HepG2 (cell line): ENCODE data around the gene FRMD4A.

Experiments used
- ARID5B ChIP-seq: IDR thresholded peaks from 2 replicates; pipeline ENCODE4 v1.4.0; 2020; ENCODE audit warnings: mild to moderate bottlenecking, missing genetic modification reagents
- CTCF ChIP-seq: sonication (generic); formaldehyde crosslinking; IDR thresholded peaks from 2 replicates; pipeline ENCODE4 v1.5.0; 2020; ENCODE audit warnings: mild to moderate bottlenecking, missing genetic modification reagents, moderate library complexity
- DMAP1 ChIP-seq: IDR thresholded peaks from 2 replicates; pipeline ENCODE4 v1.6.1; 2016
- KLF6 ChIP-seq: IDR thresholded peaks from 2 replicates; pipeline ENCODE4 v1.8.0; 2016; ENCODE audit warnings: missing biosample characterization, missing genetic modification reagents
- MYNN ChIP-seq: sonication (generic); formaldehyde crosslinking; IDR thresholded peaks from 2 replicates; pipeline ENCODE4 v1.4.0; 2020; ENCODE audit warnings: mild to moderate bottlenecking, low read depth, missing genetic modification reagents
- NR2F6 ChIP-seq, 2 experiments: IDR thresholded peaks; 2 replicates each; pipeline ENCODE4 v1.6.1; 2016; ENCODE audit warnings: antibody characterized with exemption in 1 of 2, mild to moderate bottlenecking in 1 of 2
- SP1 ChIP-seq, 2 experiments: fragments of 450-650 bp in 1 of 2; sonication (generic) in 1 of 2; formaldehyde crosslinking in 1 of 2; IDR thresholded peaks; 2 replicates each; pipeline versions ENCODE4 v1.4.0 to v1.6.1; 2016 to 2020; ENCODE audit warnings: missing genetic modification reagents in 1 of 2
- TEAD2 ChIP-seq: sonication (generic); formaldehyde crosslinking; IDR thresholded peaks from 2 replicates; pipeline ENCODE4 v1.9.0; 2021; ENCODE audit warnings: missing genetic modification reagents

GRCh38 chr10:14063531-14064285 is 267.0 kb downstream of the FRMD4A start:
- TF ChIP-seq NR2F6 (IDR thresholded peaks at IDR 0.05) (no peak), NR2F6 (CRISPR knock-in tag; IDR thresholded peaks at IDR 0.05) (no peak), KLF6 (CRISPR knock-in tag) (no peak), SP1 (IDR thresholded peaks at IDR 0.05) (no peak), SP1 (CRISPR knock-in tag; IDR thresholded peaks at IDR 0.05) (no peak), CTCF (no peak), TEAD2 (CRISPR knock-in tag) (no peak), ARID5B (CRISPR knock-in tag) (no peak), DMAP1 (CRISPR knock-in tag) (no peak), MYNN (CRISPR knock-in tag) (no peak)
